Ishikawa (cell line): Measurements from ENCODE around the gene AP1S1.

Experiments used
- CREB1 ChIP-seq: IDR thresholded peaks from 2 replicates; pipeline ENCODE4 v1.6.1; 2012; ENCODE audit warnings: low read depth
- ZBTB7A ChIP-seq: IDR thresholded peaks from 2 replicates; pipeline ENCODE4 v1.6.1; 2012; ENCODE audit warnings: low read depth

DNA sequence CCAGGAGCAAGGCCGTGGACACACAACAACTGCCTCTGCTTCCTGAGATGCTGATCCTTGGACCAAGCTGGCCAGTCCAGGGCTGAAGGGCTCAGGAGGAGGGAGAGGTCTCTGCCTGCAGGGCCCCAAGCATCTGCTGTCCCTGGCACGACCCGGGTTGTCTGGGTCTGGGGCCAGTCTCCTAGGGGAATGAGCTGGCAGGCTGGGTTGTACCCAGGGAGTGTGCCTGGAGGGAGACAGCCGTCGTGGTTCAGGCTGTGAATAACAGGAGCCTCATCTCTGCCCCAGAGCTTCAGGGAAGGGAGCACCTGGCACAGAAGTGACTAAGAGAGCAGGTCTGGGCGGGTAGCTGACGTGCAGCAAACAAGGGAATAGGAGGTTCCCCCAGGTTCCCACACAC lies 45.3 kb upstream of the AP1S1 start:
- TF ChIP-seq ZBTB7A = no peak
- no peak for TF ChIP-seq CREB1
